ENCODE data around the gene EXOC4.

EXOC4 gene

GRCh38 chr7:134104166-134104565, 851.3 kb downstream of the EXOC4 start:
- DNase-seq, result no peak

GRCh38 chr7:134105841-134106240, 853.0 kb downstream of the EXOC4 start:
- no peak for DNase-seq

- no peak for DNase-seq
Observed at GRCh38 chr7:134108802-134109201, 855.9 kb downstream of the EXOC4 start.

- DNase-seq, result no peak
Observed at GRCh38 chr7:134113655-134114054, 860.8 kb downstream of the EXOC4 start.

- DNase-seq, result no peak
Observed at GRCh38 chr7:134114992-134115391, 862.1 kb downstream of the EXOC4 start.

Measured in activated naive CD4-positive, alpha-beta T cell treated with Interleukin-2 at 50 U/mL for 16 hours (primary cell).